CD4-positive, alpha-beta T cell treated with Interferon alpha-2 for 1 hour (primary cell): ENCODE results near the gene DAZAP1.
"Not testable (repeated sequence)": the region's sequence is repeated elsewhere in the genome, so short reads cannot be mapped to it uniquely, and the experiment has no call there.

ENCODE experiments used
- DNase-seq, 2 donors: peaks; one replicate each; pipeline ENCODE4 v3.0.0-alpha.2; 2020 to 2022

Gene DAZAP1

GRCh38 chr19:1474765-1475351 is 67.5 kb downstream of the DAZAP1 start:
- DNase-seq: no peak

- no peak for DNase-seq
These were observed 68.5 kb downstream of the DAZAP1 start for GRCh38 chr19:1475751-1476437.

GRCh38 chr19:1477056-1477455 is 69.7 kb downstream of the DAZAP1 start:
- DNase-seq: not testable (repeated sequence)

GRCh38 chr19:1478934-1479707 is 71.7 kb downstream of the DAZAP1 start, which contains the start of gene C19orf25:
C19orf25 (minus strand) TSS chr19:1479215; CDS start chr19:1478903, 312 bp downstream.
- DNase-seq: peak; percentile 92 to 93

GRCh38 chr19:1481224-1481892 is 74.0 kb downstream of the DAZAP1 start:
- no peak for DNase-seq

- no peak for DNase-seq
These were observed 74.5 kb downstream of the DAZAP1 start for GRCh38 chr19:1481893-1482360.

GRCh38 chr19:1482361-1483130 is 75.2 kb downstream of the DAZAP1 start:
- no peak for DNase-seq

- DNase-seq: no peak
These were observed 76.0 kb downstream of the DAZAP1 start for GRCh38 chr19:1483131-1483978.

- DNase-seq: no peak
These were observed 76.6 kb downstream of the DAZAP1 start for GRCh38 chr19:1483979-1484428.
